K562 (cell line): ENCODE measurements around the gene TRIM69. TPM values are rescaled to one million over a fixed set of nuclear protein-coding genes. Genes with fewer than 3 reads are reported as not detected.

Source experiments
- CGGBP1 ChIP-seq: fragments of 250-450 bp; sonication (Bioruptor Pico); IDR thresholded peaks from 2 replicates; pipeline ENCODE4 v1.9.0; 2021; ENCODE audit warnings: mild to moderate bottlenecking
- FOXJ3 ChIP-seq: sonication (generic); formaldehyde crosslinking; IDR thresholded peaks from 2 replicates; pipeline ENCODE4 v1.4.0; 2020; ENCODE audit warnings: mild to moderate bottlenecking, missing genetic modification reagents
- PTBP1 ChIP-seq: fragments of 200-400 bp; formaldehyde crosslinking; IDR thresholded peaks from 2 replicates; pipeline ENCODE4 v1.6.1; 2017; ENCODE audit warnings: low read depth, low read length
- PTRF ChIP-seq: fragments of 450-650 bp; IDR thresholded peaks from 2 replicates; pipeline ENCODE4 v1.6.1; 2016; ENCODE audit warnings: mild to moderate bottlenecking, missing genetic modification characterization, missing compliant biosample characterization
- SMAD2 ChIP-seq: fragments of 150-350 bp; IDR thresholded peaks from 2 replicates; pipeline ENCODE4 v1.6.1; 2014; ENCODE audit warnings: low read depth, mild to moderate bottlenecking, low read length
- SRF ChIP-seq, 2 experiments: fragments of 250-450, 450-650 bp in 1 of 2; sonication (Bioruptor Pico) in 1 of 2; sonication (generic) in 1 of 2; formaldehyde crosslinking; IDR thresholded peaks; 2 replicates each; pipeline versions ENCODE4 v1.5.0 to v1.5.1; 2020 to 2022; ENCODE audit warnings: mild to moderate bottlenecking in 1 of 2, missing genetic modification reagents in 1 of 2
- TEAD2 ChIP-seq: fragments of 450-650 bp; IDR thresholded peaks from 2 replicates; pipeline ENCODE4 v1.6.1; 2016; ENCODE audit warnings: missing genetic modification characterization, control low read depth, missing compliant biosample characterization
- THAP12 ChIP-seq: fragments of 250-450 bp; sonication (Bioruptor Pico); IDR thresholded peaks from 2 replicates; pipeline ENCODE4 v1.9.0; 2021; ENCODE audit warnings: mild to moderate bottlenecking, inconsistent platforms
- polyA plus RNA-seq, 8 experiments: library from polyadenylated mRNA; depleted of rRNA in 4 of 8; stranded (reverse) in 5 of 8; unstranded in 3 of 8; fragments of >200 nt; fragmentation: Nextera tagmentation in 2 of 8; fragmentation: Illumina TruSeq in 1 of 8; extraction: Ambion mirVana in 2 of 8; extraction: Trizol in 1 of 8; gene quantifications; 2 replicates each; pipeline versions ENCODE4 v1.2.1 to v1.2.3, GENCODE V29; 2011 to 2014; ENCODE audit warnings: inconsistent platforms in 1 of 8, missing spikeins in 1 of 8
- total RNA-seq, 7 experiments: library from RNA; depleted of rRNA in 6 of 7; stranded (reverse); fragments of >200 nt in 6 of 7; fragmentation: Illumina TruSeq in 2 of 7; extraction: Trizol in 2 of 7; gene quantifications; 2 replicates each; pipeline versions ENCODE4 v1.2.1 to v1.2.3, GENCODE V29; 2011 to 2021; ENCODE audit warnings: low replicate concordance in 1 of 7
- TF ChIP-seq, protein P1 (sequence below): fragments of 250-450 bp; sonication (Bioruptor Pico); IDR thresholded peaks from 2 replicates; pipeline ENCODE4 v1.4.0; 2020

TRIM69 gene
- total and polyA plus RNA-seq, 9 of the 15 experiments (the other 6 are each of a cell fraction or from before 2014, with no cell fraction given): 1.0 to 4.3 (median 2.3) TPM

GRCh38 chr15:44726568-44727484 is 9.5 kb upstream of the TRIM69 start (continued):
- no peak for TF ChIP-seq THAP12 (CRISPR knock-in tag)
- no peak for TF ChIP-seq SMAD2
- no peak for TF ChIP-seq PTBP1
- TF ChIP-seq, protein P1, sequence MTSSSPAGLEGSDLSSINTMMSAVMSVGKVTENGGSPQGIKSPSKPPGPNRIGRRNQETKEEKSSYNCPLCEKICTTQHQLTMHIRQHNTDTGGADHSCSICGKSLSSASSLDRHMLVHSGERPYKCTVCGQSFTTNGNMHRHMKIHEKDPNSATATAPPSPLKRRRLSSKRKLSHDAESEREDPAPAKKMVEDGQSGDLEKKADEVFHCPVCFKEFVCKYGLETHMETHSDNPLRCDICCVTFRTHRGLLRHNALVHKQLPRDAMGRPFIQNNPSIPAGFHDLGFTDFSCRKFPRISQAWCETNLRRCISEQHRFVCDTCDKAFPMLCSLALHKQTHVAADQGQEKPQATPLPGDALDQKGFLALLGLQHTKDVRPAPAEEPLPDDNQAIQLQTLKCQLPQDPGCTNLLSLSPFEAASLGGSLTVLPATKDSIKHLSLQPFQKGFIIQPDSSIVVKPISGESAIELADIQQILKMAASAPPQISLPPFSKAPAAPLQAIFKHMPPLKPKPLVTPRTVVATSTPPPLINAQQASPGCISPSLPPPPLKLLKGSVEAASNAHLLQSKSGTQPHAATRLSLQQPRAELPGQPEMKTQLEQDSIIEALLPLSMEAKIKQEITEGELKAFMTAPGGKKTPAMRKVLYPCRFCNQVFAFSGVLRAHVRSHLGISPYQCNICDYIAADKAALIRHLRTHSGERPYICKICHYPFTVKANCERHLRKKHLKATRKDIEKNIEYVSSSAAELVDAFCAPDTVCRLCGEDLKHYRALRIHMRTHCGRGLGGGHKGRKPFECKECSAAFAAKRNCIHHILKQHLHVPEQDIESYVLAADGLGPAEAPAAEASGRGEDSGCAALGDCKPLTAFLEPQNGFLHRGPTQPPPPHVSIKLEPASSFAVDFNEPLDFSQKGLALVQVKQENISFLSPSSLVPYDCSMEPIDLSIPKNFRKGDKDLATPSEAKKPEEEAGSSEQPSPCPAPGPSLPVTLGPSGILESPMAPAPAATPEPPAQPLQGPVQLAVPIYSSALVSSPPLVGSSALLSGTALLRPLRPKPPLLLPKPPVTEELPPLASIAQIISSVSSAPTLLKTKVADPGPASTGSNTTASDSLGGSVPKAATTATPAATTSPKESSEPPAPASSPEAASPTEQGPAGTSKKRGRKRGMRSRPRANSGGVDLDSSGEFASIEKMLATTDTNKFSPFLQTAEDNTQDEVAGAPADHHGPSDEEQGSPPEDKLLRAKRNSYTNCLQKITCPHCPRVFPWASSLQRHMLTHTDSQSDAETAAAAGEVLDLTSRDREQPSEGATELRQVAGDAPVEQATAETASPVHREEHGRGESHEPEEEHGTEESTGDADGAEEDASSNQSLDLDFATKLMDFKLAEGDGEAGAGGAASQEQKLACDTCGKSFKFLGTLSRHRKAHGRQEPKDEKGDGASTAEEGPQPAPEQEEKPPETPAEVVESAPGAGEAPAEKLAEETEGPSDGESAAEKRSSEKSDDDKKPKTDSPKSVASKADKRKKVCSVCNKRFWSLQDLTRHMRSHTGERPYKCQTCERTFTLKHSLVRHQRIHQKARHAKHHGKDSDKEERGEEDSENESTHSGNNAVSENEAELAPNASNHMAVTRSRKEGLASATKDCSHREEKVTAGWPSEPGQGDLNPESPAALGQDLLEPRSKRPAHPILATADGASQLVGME: no peak
- TF ChIP-seq FOXJ3: no peak
- peak in 1 of 2 experiments; percentile 32; a peak in 1 of 4 replicates for TF ChIP-seq SRF (CRISPR knock-in tag; IDR thresholded peaks at IDR 0.05)
- TF ChIP-seq PTRF: no peak
- TF ChIP-seq TEAD2 (tag): no peak
- TF ChIP-seq CGGBP1 (CRISPR knock-in tag): peak; percentile 95
